Muscle layer of colon (tissue), 2 donors: ENCODE results near the gene KCNAB2.
A peak's percentile ranks its signal among the peaks of the same experiment; 100 is the strongest.

ENCODE experiments used
- H3K27ac ChIP-seq: one replicate; pipeline ENCODE4 v1.7.0; 2013; ENCODE audit warnings: low read depth, mild to moderate bottlenecking, low read length, moderate library complexity
- H3K27me3 ChIP-seq, 2 donors: one replicate each; pipeline ENCODE4 v1.7.0; 2013; ENCODE audit warnings: low read length in 2 of 2, mild to moderate bottlenecking in 2 of 2; ENCODE audit not compliant: insufficient read depth in 2 of 2, control insufficient read depth in 1 of 2
- H3K36me3 ChIP-seq: one replicate; pipeline ENCODE4 v1.7.0; 2013; ENCODE audit warnings: mild to moderate bottlenecking, low read length; ENCODE audit not compliant: insufficient read depth
- H3K4me1 ChIP-seq: one replicate; pipeline ENCODE4 v1.7.0; 2013; ENCODE audit warnings: mild to moderate bottlenecking, low read length; ENCODE audit not compliant: insufficient read depth
- H3K4me3 ChIP-seq, 2 donors: one replicate each; pipeline ENCODE4 v1.7.0; 2013; ENCODE audit warnings: low read length in 2 of 2, low read depth in 1 of 2, mild to moderate bottlenecking in 1 of 2, moderate library complexity in 1 of 2
- H3K9ac ChIP-seq: one replicate; pipeline ENCODE4 v1.7.0; 2013; ENCODE audit warnings: low read length
- H3K9me3 ChIP-seq: one replicate; pipeline ENCODE4 v1.7.0; 2013; ENCODE audit warnings: mild to moderate bottlenecking, low read length
- donor health status: abdominal sarcoma.
- donor health status: Adenocarcinoma of cecum.

KCNAB2 gene

DNA sequence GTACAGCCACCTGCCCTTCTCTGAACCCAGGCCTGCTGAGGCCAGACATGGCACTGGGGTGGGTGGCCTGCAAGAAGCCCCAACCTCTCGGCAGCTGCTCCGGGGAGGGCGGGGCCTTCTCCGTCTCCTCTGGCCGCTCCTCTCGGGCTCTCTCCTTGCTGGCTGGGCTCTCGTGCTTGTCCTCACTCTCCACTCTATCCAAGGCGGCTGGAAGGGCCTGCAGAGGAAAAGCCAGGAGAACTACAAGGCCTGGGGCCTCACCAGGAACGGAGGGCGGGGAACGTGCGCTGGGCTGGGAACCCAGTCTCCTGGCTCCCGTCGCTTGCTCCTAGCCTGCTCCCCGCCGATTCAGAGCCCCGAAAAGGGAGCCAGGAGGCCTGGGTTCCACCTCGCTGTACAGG, 75.3 kb downstream of the KCNAB2 start:
- Histone ChIP-seq H3K27ac (no peak overlapping the region), H3K4me1 (no peaks in the 10 kb centered on the region), H3K9me3 (no peaks in the 10 kb centered on the region)

DNA sequence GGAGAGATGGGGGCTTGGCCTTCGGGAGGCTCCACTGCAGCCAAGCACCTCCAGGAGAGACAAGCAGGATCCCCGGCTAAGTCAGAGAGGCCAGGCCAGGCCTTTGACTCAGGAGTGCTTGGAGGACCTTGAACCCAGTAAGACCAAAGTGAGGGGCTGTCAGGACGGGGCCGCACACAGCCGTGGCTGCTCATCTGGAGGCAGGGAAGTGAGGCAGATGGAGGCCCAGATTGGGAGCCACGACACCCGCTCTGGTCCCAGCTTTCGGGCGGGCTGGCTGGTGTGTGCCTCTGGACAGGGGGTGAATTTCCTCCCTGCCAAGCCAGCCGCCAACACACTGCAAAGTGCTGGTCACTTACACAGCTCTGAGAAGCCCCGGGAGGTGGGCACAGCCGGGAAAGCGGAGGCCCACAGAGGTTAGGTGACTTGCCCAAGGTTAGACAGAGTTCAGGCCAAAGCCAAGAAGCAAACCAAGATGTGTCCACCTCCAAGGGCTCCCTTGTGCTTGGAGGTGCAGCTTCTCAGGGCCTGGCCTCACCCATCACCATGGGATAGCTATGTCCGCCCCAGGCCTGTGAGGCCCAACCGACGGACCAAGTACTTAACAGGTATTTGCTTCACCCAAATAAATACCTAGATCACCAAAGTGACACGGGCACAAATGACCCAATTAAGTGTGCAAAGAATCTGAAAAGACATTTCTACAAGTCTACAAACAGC, 76.1 kb downstream of the KCNAB2 start:
- no peaks in the 10 kb centered on the region for H3K9me3 ChIP-seq
- H3K27ac ChIP-seq, result no peak overlapping the region
- H3K4me1 ChIP-seq, result no peaks in the 10 kb centered on the region
- no peak overlapping the region for H3K9ac ChIP-seq
- H3K36me3 ChIP-seq, result no peaks in the 10 kb centered on the region
- no peak overlapping the region for H3K4me3 ChIP-seq
- no peaks in the 10 kb centered on the region for H3K27me3 ChIP-seq

More for the DNA sequence above, 75.3 kb downstream of the KCNAB2 start:
- no peaks in the 10 kb centered on the region for H3K36me3 ChIP-seq
- no peaks in the 10 kb centered on the region for H3K27me3 ChIP-seq
- no peak overlapping the region for H3K4me3 ChIP-seq
- no peak overlapping the region for H3K9ac ChIP-seq

DNA sequence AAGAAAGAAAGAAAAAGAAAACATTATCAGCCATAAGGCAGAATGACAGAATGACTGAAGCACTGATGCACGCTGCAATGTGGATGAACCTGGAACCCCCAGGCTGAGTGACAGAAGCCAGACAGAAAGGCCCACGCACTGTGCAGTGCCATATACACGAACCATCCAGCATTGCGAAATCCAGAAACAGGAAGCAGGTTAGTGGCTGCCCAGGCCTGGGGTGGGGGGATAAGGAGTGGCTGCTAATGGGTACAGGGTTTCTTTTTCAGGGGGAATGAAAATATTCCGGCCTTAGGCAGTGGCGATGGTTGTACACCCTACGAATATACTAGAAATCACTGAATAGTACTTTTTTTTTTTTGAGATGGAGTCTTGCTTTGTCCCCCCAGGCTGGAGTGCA, 77.4 kb downstream of the KCNAB2 start:
- Histone ChIP-seq H3K27me3 (no peaks in the 10 kb centered on the region), H3K36me3 (no peaks in the 10 kb centered on the region), H3K27ac (no peak overlapping the region), H3K9me3 (no peaks in the 10 kb centered on the region), H3K4me3 (no peak overlapping the region), H3K9ac (no peak overlapping the region), H3K4me1 (peaks cover 6% of the 10 kb centered on the region)

DNA sequence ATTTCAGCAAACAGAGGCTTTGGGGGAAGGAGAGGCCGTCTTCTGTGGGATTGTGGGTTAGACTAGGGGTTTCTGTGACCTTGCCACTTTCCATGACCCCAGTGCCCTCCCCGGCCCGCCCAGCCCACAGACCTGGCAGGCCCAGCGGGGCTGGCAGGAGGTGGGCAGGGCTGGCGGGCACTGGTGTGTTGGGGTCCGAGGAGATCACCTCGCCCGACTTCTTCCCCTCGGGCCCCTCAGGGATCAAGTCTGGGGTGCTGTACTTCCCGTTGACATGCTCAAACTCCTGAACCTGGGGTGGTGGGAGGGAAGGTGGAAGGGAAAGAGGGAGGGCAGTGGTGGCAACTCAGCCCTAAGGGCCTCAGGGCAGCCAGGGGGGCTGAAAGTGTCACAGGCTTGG, 78.1 kb downstream of the KCNAB2 start:
- H3K4me1 ChIP-seq, result peaks cover 6% of the 10 kb centered on the region
- H3K4me3 ChIP-seq, result no peak overlapping the region
- no peak overlapping the region for H3K9ac ChIP-seq
- H3K27ac ChIP-seq, result no peak overlapping the region
- H3K36me3 ChIP-seq, result no peaks in the 10 kb centered on the region
- no peaks in the 10 kb centered on the region for H3K27me3 ChIP-seq
- no peaks in the 10 kb centered on the region for H3K9me3 ChIP-seq

DNA sequence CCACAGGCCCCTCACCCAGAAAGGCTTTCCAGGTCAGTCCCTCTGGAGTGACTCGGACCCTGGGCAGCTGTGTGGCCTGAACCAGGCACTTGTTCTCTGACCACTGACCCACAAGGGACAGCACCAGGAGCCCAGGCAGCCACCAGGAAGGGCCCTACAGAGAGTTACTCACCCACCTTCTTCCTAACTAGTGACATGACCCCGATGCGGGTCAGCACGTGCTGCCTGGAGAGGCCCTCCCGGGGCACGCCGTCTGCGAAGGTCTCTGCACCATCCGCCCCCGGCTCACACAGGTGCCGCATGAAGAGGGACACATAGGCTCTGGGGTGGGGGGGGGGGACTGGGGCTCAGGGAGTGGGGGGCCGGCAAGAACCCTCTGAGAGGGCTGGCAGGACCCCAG, 78.7 kb downstream of the KCNAB2 start:
- no peak overlapping the region for H3K4me3 ChIP-seq
- H3K9ac ChIP-seq, result no peak overlapping the region
- H3K4me1 ChIP-seq, result peaks cover 6% of the 10 kb centered on the region
- no peaks in the 10 kb centered on the region for H3K36me3 ChIP-seq
- H3K27me3 ChIP-seq, result no peaks in the 10 kb centered on the region
- no peaks in the 10 kb centered on the region for H3K9me3 ChIP-seq
- H3K27ac ChIP-seq, result no peak overlapping the region

DNA sequence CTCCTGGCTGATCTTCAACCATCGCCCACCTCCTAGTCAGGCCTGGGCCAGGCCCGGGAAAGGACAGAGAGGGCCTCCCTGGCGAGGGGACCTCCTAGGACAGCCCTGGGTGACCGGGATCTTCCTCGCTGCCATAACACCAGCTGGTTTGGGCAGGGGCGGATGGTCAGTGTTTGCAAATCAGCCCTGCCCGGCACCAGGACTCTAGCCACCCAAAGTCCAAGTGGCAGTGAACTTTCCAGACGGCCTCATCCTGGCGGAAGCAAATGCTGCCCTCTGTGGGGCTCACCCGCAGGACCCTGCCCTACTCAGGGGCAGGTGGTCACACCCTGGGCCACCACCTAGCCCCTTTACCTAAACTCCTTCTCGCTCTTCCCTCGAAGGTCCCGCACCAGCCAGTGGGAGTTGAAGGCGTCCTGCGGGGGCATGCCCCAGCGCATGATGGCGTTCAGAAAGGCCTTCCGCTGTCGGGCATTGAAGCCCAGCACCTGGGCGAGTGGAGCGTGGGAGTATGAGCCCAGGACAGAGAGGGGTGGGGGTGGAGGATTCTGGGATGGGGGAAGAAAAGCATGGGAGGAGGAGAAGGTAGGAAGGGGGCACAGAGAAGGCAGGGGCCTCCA, 79.2 kb downstream of the KCNAB2 start:
- H3K9ac ChIP-seq, result no peak overlapping the region
- no peak overlapping the region for H3K27ac ChIP-seq
- H3K4me1 ChIP-seq, result peaks cover 6% of the 10 kb centered on the region
- no peaks in the 10 kb centered on the region for H3K27me3 ChIP-seq
- H3K9me3 ChIP-seq, result no peaks in the 10 kb centered on the region
- no peak overlapping the region for H3K4me3 ChIP-seq
- H3K36me3 ChIP-seq, result no peaks in the 10 kb centered on the region

DNA sequence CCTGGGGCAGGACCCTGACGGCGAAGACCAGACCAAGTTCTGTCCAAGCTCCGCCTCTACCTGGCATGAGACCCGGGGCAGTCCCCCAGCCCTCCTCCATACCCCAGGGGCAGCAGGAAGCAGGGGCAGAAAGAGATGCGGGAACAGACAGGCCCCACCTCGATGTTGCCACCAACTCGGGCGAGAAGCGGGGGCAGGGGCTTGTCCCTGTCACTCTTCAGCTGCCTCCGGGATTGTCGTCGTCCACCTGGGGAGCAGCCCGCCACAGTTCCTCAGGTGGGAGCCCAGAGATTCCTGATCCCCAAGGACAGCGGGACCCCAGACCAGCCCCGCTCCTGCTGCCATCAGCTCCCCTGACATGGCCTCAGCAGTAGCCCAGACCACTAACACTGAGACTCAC, 79.7 kb downstream of the KCNAB2 start:
- H3K4me1 ChIP-seq, result peaks cover 6% of the 10 kb centered on the region
- H3K9ac ChIP-seq, result no peak overlapping the region
- H3K36me3 ChIP-seq, result no peaks in the 10 kb centered on the region
- H3K27me3 ChIP-seq, result no peaks in the 10 kb centered on the region
- H3K4me3 ChIP-seq, result no peak overlapping the region
- H3K9me3 ChIP-seq, result no peaks in the 10 kb centered on the region
- no peak overlapping the region for H3K27ac ChIP-seq

DNA sequence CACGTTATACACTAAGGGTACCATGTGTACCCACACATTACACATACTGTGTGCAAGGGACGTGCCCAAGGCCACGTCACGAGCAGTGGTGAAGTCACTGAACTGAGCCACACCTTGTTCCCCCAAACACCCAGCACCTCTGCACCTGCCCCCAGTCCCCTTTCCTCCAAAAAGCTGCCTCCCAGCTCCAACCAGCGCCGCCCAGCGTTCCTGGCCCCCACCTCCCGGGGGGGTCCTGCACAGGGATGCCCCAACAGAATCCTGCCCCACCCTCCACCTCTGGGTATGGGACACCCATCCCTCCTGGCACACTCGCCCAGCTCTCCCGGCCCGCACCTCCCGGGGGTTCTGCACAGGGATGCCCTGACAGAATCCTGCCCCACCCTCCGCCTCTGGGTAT, 80.3 kb downstream of the KCNAB2 start:
- Histone ChIP-seq H3K27ac (no peak overlapping the region), H3K27me3 (no peaks in the 10 kb centered on the region), H3K36me3 (no peaks in the 10 kb centered on the region), H3K9me3 (no peaks in the 10 kb centered on the region), H3K4me1 (peaks cover 6% of the 10 kb centered on the region), H3K9ac (no peak overlapping the region), H3K4me3 (no peak overlapping the region)

DNA sequence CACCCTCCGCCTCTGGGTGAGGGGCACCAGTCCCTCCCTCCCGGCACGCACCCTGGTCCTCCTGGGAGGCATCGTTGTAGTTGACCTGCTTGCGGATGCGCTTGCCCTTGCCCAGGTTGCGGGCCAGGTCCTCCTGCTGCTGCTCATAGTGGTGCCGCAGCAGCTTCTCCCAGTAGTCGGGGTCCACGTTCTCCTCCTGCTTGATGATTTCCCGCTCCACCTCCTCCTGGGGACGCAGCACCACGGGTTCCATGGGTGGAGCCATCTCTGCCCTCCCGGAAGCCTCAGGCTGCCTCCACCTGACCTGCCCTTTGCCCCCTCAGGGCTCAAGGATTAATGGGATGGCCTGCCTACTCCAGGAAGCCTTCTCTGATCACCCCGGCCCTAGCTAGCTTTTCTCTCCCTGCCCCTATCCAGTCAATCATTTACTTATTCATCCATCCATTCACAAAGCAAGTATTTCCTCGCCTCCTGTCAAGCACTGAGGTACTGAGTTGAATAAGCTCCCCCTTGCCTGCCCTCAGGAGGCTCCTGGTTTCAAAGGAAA, 80.9 kb downstream of the KCNAB2 start:
- H3K27ac ChIP-seq, result no peak overlapping the region
- H3K9me3 ChIP-seq, result no peaks in the 10 kb centered on the region
- peaks cover 6% of the 10 kb centered on the region for H3K4me1 ChIP-seq
- H3K36me3 ChIP-seq, result no peaks in the 10 kb centered on the region
- no peaks in the 10 kb centered on the region for H3K27me3 ChIP-seq
- H3K4me3 ChIP-seq, result no peak overlapping the region
- no peak overlapping the region for H3K9ac ChIP-seq

DNA sequence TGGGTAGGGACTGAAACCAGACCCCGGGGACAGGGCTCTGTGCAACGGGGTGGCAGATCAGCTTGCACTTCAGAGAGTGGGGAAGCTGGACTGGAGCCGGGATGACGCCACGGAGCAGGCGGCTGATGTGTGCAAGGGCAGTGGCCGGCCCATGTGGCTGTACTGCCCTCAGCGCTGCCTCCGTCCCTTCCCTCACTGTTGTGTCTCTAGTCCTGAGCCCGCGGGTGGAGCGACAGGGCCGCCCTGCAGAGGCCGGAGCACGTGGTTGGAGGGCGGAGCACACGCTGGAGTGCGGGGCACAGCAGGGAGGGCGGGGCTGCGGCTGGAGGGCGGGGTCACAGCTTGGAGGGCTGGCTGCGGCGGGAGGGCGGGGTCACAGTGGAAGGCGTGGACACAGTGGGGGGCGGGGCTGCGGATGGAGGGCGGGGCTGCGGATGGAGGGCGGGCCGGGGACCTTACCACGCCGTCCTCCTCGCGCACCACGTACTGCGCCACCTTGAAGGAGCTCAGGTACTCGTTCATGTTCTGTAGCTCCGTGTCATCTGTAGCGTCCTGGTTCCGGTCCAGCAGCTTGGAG, 82.0 kb downstream of the KCNAB2 start:
- no peak overlapping the region for H3K27ac ChIP-seq

DNA sequence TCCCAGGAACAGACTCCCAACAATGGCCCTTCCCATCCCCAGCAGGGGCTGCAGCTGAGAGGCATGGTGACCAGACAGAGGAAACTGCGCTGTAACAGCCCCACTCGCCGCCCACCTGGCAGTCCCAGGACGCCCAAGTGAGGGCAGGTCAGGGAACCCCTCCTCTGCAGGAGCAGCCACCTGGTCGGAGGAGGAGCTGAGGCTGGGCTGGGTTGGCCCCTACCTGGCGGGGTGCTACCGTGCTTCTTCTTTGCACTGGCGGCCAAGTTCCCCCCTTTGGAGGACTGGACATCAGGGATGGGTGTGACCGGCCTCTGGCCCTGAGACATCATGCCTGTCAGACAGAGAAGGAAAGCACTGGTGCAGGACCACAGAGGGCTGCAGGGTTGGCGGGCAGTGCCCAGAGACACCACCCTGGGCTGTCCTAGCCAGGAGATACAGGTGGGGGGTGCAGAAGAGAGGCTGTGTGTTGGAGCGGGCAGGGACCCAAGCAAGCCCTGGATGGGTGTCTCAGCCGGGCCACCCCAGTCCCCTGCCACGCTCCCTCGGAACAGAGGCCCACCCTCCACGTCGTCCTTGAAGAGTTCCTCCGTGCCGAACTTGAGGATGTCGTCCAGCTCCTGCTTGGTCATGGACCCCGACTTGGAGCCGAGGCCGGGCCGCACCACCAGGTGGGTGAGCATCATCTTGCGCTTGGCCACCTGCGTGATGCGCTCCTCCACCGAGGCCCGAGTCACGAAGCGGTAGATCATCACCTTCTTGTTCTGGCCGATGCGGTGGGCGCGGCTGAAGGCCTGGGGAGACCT, 82.8 kb downstream of the KCNAB2 start:
- H3K27me3 ChIP-seq, result no peaks in the 10 kb centered on the region
- no peak overlapping the region for H3K4me3 ChIP-seq
- H3K9ac ChIP-seq, result no peak overlapping the region
- H3K36me3 ChIP-seq, result no peaks in the 10 kb centered on the region
- H3K4me1 ChIP-seq, result peaks cover 6% of the 10 kb centered on the region
- no peaks in the 10 kb centered on the region for H3K9me3 ChIP-seq
- H3K27ac ChIP-seq, result no peak overlapping the region

More for the DNA sequence above, 82.0 kb downstream of the KCNAB2 start:
- H3K27me3 ChIP-seq, result no peaks in the 10 kb centered on the region
- no peaks in the 10 kb centered on the region for H3K9me3 ChIP-seq
- H3K36me3 ChIP-seq, result no peaks in the 10 kb centered on the region
- no peak overlapping the region for H3K9ac ChIP-seq
- H3K4me3 ChIP-seq, result peak overlapping the region in 1 of 2 donors; percentile 27
- H3K4me1 ChIP-seq, result peaks cover 6% of the 10 kb centered on the region
